Measurements from ENCODE around the gene C5AR2.
A peak's percentile ranks its signal among the peaks of the same experiment; 100 is the strongest.

Gene C5AR2

GRCh38 chr19:47391510-47392223 lies 59.7 kb downstream of the C5AR2 start:
- no peak for TF ChIP-seq ZFX (IDR thresholded peaks at IDR 0.05)
- TF ChIP-seq, protein P1, sequence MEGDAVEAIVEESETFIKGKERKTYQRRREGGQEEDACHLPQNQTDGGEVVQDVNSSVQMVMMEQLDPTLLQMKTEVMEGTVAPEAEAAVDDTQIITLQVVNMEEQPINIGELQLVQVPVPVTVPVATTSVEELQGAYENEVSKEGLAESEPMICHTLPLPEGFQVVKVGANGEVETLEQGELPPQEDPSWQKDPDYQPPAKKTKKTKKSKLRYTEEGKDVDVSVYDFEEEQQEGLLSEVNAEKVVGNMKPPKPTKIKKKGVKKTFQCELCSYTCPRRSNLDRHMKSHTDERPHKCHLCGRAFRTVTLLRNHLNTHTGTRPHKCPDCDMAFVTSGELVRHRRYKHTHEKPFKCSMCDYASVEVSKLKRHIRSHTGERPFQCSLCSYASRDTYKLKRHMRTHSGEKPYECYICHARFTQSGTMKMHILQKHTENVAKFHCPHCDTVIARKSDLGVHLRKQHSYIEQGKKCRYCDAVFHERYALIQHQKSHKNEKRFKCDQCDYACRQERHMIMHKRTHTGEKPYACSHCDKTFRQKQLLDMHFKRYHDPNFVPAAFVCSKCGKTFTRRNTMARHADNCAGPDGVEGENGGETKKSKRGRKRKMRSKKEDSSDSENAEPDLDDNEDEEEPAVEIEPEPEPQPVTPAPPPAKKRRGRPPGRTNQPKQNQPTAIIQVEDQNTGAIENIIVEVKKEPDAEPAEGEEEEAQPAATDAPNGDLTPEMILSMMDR (conservative IDR thresholded peaks at IDR 0.05), result peak; percentile 81
- H3K27ac ChIP-seq, result no peak overlapping the region
